Naive thymus-derived CD8-positive, alpha-beta T cell (primary cell): Measurements from ENCODE around the gene ZNF385D. TPM values are rescaled to one million over a fixed set of nuclear protein-coding genes. Genes with fewer than 3 reads are reported as not detected.

ENCODE experiments used
- ATAC-seq, 2 donors: fragments of 150-1000 bp; cut with Tn5 transposase in 1 of 2; sonication (Bioruptor Pico), chemical (Tn5 transposase) in 1 of 2; 1 replicate in 1 of 2; 2 replicates in 1 of 2; pipeline ENCODE4 v1.10.0; 2021; ENCODE audit warnings: mild to moderate bottlenecking in 2 of 2, moderate library complexity in 2 of 2
- POLR2A ChIA-PET: fragments of 350-600 bp; sonication (Branson Sonifier 250); formaldehyde crosslinking; loops from one replicate; lab custom pipeline; 2021; ENCODE audit warnings: antibody characterized with exemption; lab: Charles Lee
- DNase-seq, 10 donors: peaks; one replicate each; pipeline versions ENCODE4 v3.0.0 to v3.0.0-alpha.2; 2020 to 2022
- H3K27ac Mint-ChIP-seq, 10 donors: one replicate each; pipeline ENCODE4 v1.8.0; 2020 to 2022; ENCODE audit warnings: mild to moderate bottlenecking in 10 of 10, mixed read lengths in 10 of 10, moderate library complexity in 4 of 10, inconsistent platforms in 1 of 10
- H3K27me3 Mint-ChIP-seq, 5 donors: one replicate each; pipeline ENCODE4 v1.8.0; 2021 to 2022; ENCODE audit warnings: mixed read lengths in 5 of 5
- H3K36me3 Mint-ChIP-seq, 3 donors: one replicate each; pipeline ENCODE4 v1.8.0; 2020 to 2022; ENCODE audit warnings: mixed read lengths in 3 of 3, mild to moderate bottlenecking in 2 of 3, inconsistent platforms in 1 of 3
- H3K4me1 Mint-ChIP-seq, 4 donors: one replicate each; pipeline ENCODE4 v1.8.0; 2021 to 2022; ENCODE audit warnings: mixed read lengths in 4 of 4
- H3K4me3 Mint-ChIP-seq, 10 donors: one replicate each; pipeline ENCODE4 v1.8.0; 2020 to 2022; ENCODE audit warnings: mild to moderate bottlenecking in 10 of 10, mixed read lengths in 10 of 10, moderate library complexity in 6 of 10, inconsistent platforms in 1 of 10
- H3K9me3 Mint-ChIP-seq, 9 donors: one replicate each; pipeline ENCODE4 v1.8.0; 2020 to 2022; ENCODE audit warnings: mixed read lengths in 9 of 9, mild to moderate bottlenecking in 3 of 9, inconsistent platforms in 1 of 9, moderate library complexity in 1 of 9
- polyA plus RNA-seq, 3 donors: library from polyadenylated mRNA; unstranded; fragments of 300-500 nt; fragmentation: Illumina TruSeq; gene quantifications; one replicate each; pipeline ENCODE4 v1.2.3, GENCODE V29; 2021
- total RNA-seq, 8 experiments: library from RNA in 2 of 8; stranded (reverse) in 2 of 8; gene quantifications; one replicate each; pipeline ENCODE4 v1.2.3 and lab custom pipeline; 2021 to 2026

ZNF385D gene
- total and polyA plus RNA-seq, 5 experiments from 2014 or later = not detected

DNA sequence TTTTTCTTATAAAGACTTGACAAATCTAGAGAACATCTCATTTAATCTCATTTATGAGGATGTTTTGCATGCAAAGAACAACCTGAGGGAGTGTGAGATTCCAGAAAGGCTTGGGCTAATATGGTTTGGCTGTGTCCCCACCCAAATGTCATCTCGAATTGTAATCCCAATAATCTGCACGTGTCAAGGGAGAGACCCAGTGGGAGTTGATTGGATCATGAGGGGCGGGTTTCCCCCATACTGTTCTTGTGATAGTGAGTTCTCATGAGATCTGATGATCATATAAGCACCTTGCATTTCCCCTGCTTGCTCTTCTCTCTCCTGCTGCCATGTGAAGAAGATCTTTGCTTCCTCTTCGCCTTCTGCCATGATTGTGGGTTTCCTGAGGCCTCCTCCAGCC is 103.0 kb downstream of the ZNF385D start:
- POLR2A ChIA-PET = no interaction called here
- no peak for DNase-seq
- Mint-ChIP-seq H3K9me3 (peaks cover 0 to 9% (median 3%) of the 10 kb centered on the region in 9 donors), H3K36me3 (no peaks in the 10 kb centered on the region), H3K27ac (no peak overlapping the region), H3K4me3 (no peak overlapping the region), H3K27me3 (peaks cover 0 to 4% (median 0%) of the 10 kb centered on the region in 5 donors), H3K4me1 (no peaks in the 10 kb centered on the region)
- no peak for ATAC-seq

DNA sequence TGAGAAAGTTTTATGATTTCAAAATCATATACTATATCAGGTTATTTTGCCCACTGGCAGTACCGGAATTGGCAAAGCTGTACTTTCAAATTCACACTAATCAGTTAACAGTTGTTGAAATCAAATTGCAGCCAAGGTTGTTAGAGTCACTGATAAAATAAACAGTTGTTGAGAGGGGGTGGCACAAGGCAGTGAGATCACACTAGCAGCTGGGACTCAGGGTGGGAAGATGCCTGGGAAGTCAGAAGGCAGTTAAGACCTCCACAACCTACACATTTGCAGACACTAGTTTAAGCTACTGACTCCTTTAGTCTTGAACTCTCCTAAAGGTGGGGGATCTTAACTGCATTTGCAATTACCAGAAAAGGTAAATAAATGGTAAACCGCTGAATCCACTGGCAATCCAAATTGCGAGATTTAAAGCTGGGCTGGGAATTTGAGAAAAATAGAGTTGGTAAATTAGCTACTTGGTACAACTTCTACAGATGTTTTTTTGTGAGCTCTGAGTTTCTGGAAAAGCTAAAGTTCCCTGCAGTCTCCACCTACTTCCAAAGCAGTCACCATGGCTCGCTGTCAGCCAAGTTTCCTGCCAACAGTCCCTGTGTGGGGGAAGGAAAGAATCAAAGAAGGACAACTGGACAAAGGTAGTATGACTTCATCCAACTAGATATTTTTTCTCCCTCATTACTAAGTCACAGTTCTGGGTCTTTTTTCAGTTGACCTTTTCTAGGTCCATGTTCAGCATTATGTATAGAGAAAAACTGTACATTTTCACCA is 105.7 kb downstream of the ZNF385D start:
- DNase-seq (no peak), ATAC-seq (no peak)
- POLR2A ChIA-PET = no interaction called here
- no peak overlapping the region for H3K4me3 Mint-ChIP-seq
- H3K4me1 Mint-ChIP-seq = no peaks in the 10 kb centered on the region
- H3K36me3 Mint-ChIP-seq = no peaks in the 10 kb centered on the region
- peaks cover 0 to 17% (median 7%) of the 10 kb centered on the region in 9 donors for H3K9me3 Mint-ChIP-seq
- H3K27ac Mint-ChIP-seq = no peak overlapping the region
- peaks cover 0 to 4% (median 0%) of the 10 kb centered on the region in 5 donors for H3K27me3 Mint-ChIP-seq

DNA sequence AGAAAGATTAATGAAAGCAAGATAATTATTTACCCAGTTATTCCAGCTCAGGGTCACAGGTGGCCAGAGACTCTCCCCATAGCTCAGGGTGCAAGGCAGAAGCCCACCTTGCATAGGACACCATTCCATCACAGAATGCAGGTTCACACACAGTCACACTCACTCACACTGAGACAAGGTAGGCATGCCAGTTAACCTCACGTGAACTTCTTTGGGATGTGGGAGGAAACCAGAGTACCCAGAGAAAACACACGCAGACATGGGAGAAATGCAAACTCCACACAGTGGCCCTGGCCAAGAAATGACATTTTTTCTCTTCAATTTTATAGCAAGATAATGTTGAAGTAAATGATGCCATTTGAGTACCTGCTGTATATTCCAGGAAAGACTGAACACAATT is 106.7 kb downstream of the ZNF385D start:
- H3K27me3 Mint-ChIP-seq = peaks cover 0 to 4% (median 0%) of the 10 kb centered on the region in 5 donors
- peaks cover 0 to 17% (median 9%) of the 10 kb centered on the region in 9 donors for H3K9me3 Mint-ChIP-seq
- ATAC-seq (no peak), DNase-seq (no peak)
- H3K4me3 Mint-ChIP-seq = no peak overlapping the region
- no peaks in the 10 kb centered on the region for H3K36me3 Mint-ChIP-seq
- POLR2A ChIA-PET = no interaction called here
- no peaks in the 10 kb centered on the region for H3K4me1 Mint-ChIP-seq
- no peak overlapping the region for H3K27ac Mint-ChIP-seq

DNA sequence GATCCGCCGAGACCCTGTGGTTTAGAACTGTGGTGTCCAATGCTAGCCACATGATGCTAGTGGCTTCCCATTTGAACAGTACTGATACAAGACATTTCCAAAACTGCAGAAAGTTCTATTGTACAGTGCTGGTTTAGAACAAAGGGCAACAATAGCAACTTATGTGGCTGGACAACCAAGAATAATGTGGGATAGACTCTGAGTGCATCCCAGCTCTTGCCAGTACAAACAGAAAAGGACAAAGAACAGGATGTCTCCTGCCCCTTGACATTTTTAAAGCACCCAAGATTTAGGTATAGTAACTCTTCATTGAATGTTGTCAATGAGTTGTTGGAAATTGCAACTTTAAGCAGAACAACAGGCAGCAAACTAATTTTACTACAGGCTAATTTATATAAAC is 107.3 kb downstream of the ZNF385D start:
- peaks cover 0 to 17% (median 9%) of the 10 kb centered on the region in 9 donors for H3K9me3 Mint-ChIP-seq
- peaks cover 0 to 4% (median 0%) of the 10 kb centered on the region in 5 donors for H3K27me3 Mint-ChIP-seq
- no peaks in the 10 kb centered on the region for H3K36me3 Mint-ChIP-seq
- no peak overlapping the region for H3K27ac Mint-ChIP-seq
- POLR2A ChIA-PET = no interaction called here
- DNase-seq (no peak), ATAC-seq (no peak)
- no peaks in the 10 kb centered on the region for H3K4me1 Mint-ChIP-seq
- no peak overlapping the region for H3K4me3 Mint-ChIP-seq

DNA sequence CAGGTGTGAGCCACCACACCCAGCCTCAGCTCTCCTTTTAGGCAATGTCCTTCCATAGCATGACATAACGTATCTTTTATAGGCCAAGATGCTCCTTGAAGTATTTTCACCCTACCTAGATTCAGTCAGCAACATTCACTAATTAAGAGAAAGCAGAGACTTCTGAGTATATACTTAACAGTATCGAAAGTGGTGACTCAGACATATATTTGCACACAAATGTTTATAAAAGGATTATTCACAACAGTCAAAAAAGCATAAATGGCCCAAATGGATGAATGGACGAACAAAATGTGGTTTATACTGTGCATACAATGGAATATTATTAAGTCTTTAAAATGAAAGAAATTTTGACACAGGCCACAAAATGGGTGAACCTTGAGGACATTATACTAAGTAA is 108.6 kb downstream of the ZNF385D start:
- DNase-seq (no peak), ATAC-seq (no peak)
- POLR2A ChIA-PET = no interaction called here
- no peaks in the 10 kb centered on the region for H3K4me1 Mint-ChIP-seq
- H3K27me3 Mint-ChIP-seq = peaks cover 0 to 3% (median 0%) of the 10 kb centered on the region in 5 donors
- no peak overlapping the region for H3K27ac Mint-ChIP-seq
- H3K36me3 Mint-ChIP-seq = no peaks in the 10 kb centered on the region
- H3K4me3 Mint-ChIP-seq = no peak overlapping the region
- H3K9me3 Mint-ChIP-seq = peaks cover 0 to 17% (median 7%) of the 10 kb centered on the region in 9 donors

DNA sequence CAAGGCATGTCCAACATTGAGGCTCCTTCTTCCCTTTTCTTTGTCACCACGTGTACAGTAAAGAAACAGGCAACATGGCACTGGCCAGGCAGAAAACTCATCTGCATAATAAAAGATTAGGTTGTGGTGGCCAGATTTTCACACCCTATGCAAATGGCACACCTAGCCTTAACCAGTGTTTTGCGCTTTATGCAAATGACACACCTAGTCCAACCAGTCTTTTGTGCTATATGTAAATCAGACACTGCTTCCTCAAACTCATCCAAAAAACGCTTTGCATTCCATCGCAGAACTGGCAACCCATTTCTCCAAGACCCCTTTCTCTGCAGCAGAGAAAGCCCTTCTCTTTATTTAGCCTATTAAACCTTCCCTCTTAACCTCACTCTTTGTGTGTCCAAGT is 109.1 kb downstream of the ZNF385D start:
- no peaks in the 10 kb centered on the region for H3K27me3 Mint-ChIP-seq
- H3K4me3 Mint-ChIP-seq = no peak overlapping the region
- POLR2A ChIA-PET = no interaction called here
- DNase-seq (no peak), ATAC-seq (no peak)
- no peaks in the 10 kb centered on the region for H3K4me1 Mint-ChIP-seq
- H3K27ac Mint-ChIP-seq = no peak overlapping the region
- no peaks in the 10 kb centered on the region for H3K36me3 Mint-ChIP-seq
- H3K9me3 Mint-ChIP-seq = peaks cover 0 to 17% (median 8%) of the 10 kb centered on the region in 9 donors

DNA sequence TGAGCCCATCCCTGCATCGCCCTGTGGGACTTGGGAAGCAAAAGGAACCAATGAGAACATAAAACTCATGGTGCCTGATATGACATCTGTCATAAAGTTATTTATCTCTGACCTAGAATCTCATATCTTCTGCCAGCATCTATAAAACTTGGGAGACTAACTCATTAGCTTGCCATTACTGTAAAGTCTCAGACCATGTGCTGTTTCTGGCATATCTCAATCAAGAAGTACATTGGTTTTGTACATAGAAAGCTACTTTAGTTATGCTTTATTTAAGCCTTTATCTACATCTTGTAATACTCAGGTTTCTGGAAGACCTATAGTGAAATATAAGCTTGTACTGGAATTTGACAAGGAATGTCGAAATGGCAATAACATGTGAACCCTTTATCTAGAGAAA is 112.5 kb downstream of the ZNF385D start:
- Mint-ChIP-seq H3K4me3 (no peak overlapping the region), H3K9me3 (peaks cover 0 to 16% (median 8%) of the 10 kb centered on the region in 9 donors), H3K36me3 (no peaks in the 10 kb centered on the region), H3K27me3 (no peaks in the 10 kb centered on the region), H3K27ac (no peak overlapping the region), H3K4me1 (no peaks in the 10 kb centered on the region)
- ATAC-seq = no peak
- POLR2A ChIA-PET = no interaction called here
- no peak for DNase-seq

DNA sequence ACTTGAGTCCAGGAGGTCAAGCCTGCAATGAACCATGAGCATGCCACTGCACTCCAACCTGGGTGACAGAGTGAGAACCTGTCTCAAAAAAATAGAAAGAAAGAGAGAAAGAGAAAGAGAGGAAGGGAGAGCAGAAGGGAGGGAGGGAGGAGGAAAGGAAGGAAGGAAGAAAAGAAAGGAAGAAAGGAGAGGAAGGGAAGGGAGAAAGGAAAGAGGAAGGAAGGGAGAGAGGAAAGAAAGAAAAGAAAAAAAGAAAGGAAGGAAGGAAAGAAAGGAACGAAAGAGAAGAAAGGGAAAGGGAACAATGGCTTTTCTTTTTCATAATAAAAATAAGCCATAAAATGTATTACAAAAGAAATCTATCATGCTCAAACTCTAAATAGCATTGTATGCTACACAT is 116.9 kb downstream of the ZNF385D start:
- no peak overlapping the region for H3K27ac Mint-ChIP-seq
- H3K4me1 Mint-ChIP-seq = no peaks in the 10 kb centered on the region
- POLR2A ChIA-PET = no interaction called here
- H3K4me3 Mint-ChIP-seq = no peak overlapping the region
- peaks cover 0 to 11% (median 2%) of the 10 kb centered on the region in 9 donors for H3K9me3 Mint-ChIP-seq
- no peaks in the 10 kb centered on the region for H3K27me3 Mint-ChIP-seq
- no peaks in the 10 kb centered on the region for H3K36me3 Mint-ChIP-seq
- DNase-seq (no peak), ATAC-seq (no peak)

DNA sequence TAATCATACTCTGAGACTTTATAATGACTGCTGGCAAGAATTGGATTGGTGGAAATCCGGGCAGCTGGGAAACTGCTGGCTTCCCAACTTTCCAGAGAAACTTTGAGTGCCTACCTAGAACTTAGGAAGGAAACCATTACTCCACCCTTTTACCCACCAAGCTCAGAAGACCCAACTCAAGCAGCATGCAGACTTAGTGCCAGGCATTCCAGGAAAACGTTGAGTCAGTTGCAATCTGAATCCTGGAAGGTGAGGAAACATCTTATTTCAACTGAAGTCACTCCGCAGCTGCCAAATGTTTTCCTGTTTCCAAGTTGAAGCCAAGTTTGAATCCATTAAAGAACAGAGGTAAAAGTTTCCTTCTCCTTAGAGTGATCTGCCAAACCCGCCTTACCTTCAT is 126.5 kb downstream of the ZNF385D start:
- Mint-ChIP-seq H3K27ac (no peak overlapping the region), H3K9me3 (peaks cover 0 to 6% (median 0%) of the 10 kb centered on the region in 9 donors), H3K4me1 (no peaks in the 10 kb centered on the region), H3K36me3 (no peaks in the 10 kb centered on the region), H3K4me3 (no peak overlapping the region), H3K27me3 (no peaks in the 10 kb centered on the region)
- POLR2A ChIA-PET = no interaction called here
- DNase-seq = no peak
- no peak for ATAC-seq

DNA sequence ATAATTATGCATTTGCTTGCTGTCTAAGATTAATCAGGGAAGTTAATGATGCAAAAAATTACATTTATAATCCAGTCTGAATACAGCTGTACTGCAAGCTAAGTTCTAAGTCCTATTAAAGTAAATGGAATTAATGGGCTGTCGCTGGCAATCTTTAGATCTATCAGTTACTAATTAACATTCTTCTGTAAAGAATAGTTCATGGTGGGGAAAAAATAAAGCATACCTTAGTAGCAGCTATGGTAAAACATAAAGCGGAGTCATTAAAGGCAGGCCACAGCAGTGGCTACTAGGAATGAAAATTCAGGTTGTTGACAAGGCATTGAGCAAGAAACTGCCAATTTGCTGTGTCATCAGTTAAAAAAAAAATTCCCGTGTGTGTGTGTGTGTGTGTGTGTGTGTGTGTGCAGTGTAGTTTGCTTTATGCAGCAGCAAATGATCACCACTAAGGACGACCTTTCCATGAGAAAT is 129.8 kb downstream of the ZNF385D start:
- no peaks in the 10 kb centered on the region for H3K4me1 Mint-ChIP-seq
- no peak overlapping the region for H3K4me3 Mint-ChIP-seq
- ATAC-seq (no peak), DNase-seq (no peak)
- H3K27ac Mint-ChIP-seq = no peak overlapping the region
- no peaks in the 10 kb centered on the region for H3K27me3 Mint-ChIP-seq
- H3K36me3 Mint-ChIP-seq = no peaks in the 10 kb centered on the region
- POLR2A ChIA-PET = no interaction called here
- peaks cover 0 to 5% (median 0%) of the 10 kb centered on the region in 9 donors for H3K9me3 Mint-ChIP-seq

DNA sequence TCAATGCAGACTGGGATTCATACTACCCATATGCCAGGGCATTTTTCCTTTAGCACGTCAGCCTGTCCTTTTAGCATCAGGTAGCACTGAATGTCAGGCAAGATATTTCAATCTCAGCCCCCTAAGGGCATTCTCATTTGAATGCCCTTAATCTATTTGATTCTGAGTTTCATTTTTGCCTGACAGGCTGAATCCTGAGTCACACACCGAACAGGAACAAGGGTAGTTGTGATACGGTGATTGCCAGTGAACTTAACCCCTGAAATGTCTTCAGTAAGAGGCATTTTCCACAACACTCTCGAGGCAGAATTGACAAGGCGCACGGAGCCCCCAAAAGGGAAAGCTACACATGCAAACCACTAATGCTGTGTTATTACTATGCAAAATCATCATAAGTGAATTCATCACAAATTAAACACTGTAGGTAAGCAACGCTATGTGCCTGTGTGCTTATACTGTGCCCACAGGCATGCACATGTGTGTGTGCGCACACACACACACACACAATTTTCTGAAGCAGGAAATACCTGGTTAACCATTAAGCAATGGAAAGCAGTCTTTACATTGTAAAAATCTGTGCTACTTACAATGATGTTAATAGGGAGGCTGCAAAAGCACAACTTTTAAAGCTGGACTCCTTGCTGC is 130.4 kb downstream of the ZNF385D start:
- DNase-seq = no peak
- H3K27me3 Mint-ChIP-seq = no peaks in the 10 kb centered on the region
- POLR2A ChIA-PET = no interaction called here
- no peaks in the 10 kb centered on the region for H3K36me3 Mint-ChIP-seq
- peaks cover 0 to 5% (median 0%) of the 10 kb centered on the region in 9 donors for H3K9me3 Mint-ChIP-seq
- H3K4me1 Mint-ChIP-seq = no peaks in the 10 kb centered on the region
- H3K27ac Mint-ChIP-seq = no peak overlapping the region
- H3K4me3 Mint-ChIP-seq = no peak overlapping the region
- no peak for ATAC-seq

DNA sequence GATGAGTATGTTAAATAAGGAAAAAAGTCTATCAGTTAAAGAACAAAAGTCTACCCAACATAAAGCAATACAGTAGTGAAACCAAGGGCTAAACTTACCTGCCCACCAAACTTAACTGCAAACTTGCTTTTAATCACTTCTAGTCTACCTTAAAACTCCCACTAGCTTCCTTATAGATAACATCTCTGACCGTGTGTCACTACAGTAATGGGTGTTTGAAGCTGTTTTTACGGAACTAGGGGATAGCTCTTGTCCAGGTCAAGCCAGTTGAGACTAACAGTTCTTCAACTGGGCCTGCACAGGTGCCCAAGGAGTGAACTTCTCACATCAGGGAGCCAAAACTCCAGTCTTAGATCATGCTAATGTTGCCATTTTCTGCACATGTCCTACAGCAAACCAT is 132.3 kb downstream of the ZNF385D start:
- POLR2A ChIA-PET = no interaction called here
- Mint-ChIP-seq H3K27me3 (no peaks in the 10 kb centered on the region), H3K36me3 (no peaks in the 10 kb centered on the region), H3K4me3 (no peak overlapping the region), H3K4me1 (no peaks in the 10 kb centered on the region), H3K27ac (no peak overlapping the region), H3K9me3 (peaks cover 0 to 7% (median 3%) of the 10 kb centered on the region in 9 donors)
- no peak for ATAC-seq
- DNase-seq = no peak

DNA sequence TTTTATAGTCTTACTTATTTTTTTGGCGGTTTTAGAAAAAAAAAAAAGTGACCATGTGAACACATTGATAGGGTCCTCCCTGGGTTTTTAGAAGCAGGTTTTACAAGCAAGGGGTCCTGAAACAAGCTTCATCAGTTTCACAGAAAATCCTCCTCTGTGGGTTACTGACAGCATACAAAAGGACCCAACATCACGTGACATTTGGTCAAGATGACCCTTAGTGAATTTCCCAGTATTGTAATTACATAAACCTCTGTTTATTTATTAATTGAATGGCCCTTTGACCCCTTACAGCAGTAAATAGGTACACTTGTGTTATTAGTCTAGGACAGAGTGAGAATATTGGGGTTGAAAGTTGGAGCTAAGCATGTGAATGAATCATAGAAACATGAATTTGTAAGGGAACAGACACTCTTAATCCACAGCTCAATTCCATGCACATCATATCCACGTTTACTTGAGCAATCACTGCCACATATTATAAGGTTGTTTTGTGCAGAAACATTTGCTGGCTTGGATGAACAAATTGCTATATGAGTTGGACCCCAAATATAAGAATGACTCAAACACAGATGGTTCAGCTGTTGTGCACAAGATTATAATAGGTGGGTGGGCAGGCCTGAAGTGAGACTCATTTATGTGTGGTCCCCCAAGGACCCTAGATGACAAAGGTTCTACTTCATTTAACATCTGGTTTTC is 137.5 kb downstream of the ZNF385D start:
- no peak for ATAC-seq
- POLR2A ChIA-PET = no interaction called here
- no peaks in the 10 kb centered on the region for H3K36me3 Mint-ChIP-seq
- H3K27me3 Mint-ChIP-seq = no peaks in the 10 kb centered on the region
- no peak overlapping the region for H3K27ac Mint-ChIP-seq
- DNase-seq = no peak
- no peak overlapping the region for H3K4me3 Mint-ChIP-seq
- no peaks in the 10 kb centered on the region for H3K4me1 Mint-ChIP-seq
- peaks cover 0 to 11% (median 2%) of the 10 kb centered on the region in 9 donors for H3K9me3 Mint-ChIP-seq
